NCI-H748 treated with DMSO at 0.1 percent for 48 hours (cell line): ENCODE measurements around the gene SPOPL.

Source experiments
- DNase-seq: peaks from one replicate; lab custom pipeline; 2025; lab: John Stamatoyannopoulos, UW

The SPOPL gene

GRCh38 chr2:138494265-138494966, 7.2 kb upstream of the SPOPL start:
- DNase-seq, result no peak

GRCh38 chr2:138495384-138495783, 6.2 kb upstream of the SPOPL start:
- no peak for DNase-seq

GRCh38 chr2:138496096-138496651, 5.4 kb upstream of the SPOPL start:
- DNase-seq, result no peak

- DNase-seq, result no peak
These were observed 4.3 kb upstream of the SPOPL start for GRCh38 chr2:138497294-138497693.

GRCh38 chr2:138499684-138500083, 1.9 kb upstream of the SPOPL start:
- DNase-seq, result no peak

GRCh38 chr2:138500592-138501424, 762 bp upstream of the SPOPL start:
- DNase-seq, result no peak

- DNase-seq, result peak; percentile 31
These were observed 901 bp downstream of the SPOPL start for GRCh38 chr2:138502255-138503086.

GRCh38 chr2:138503087-138503442, 1.5 kb downstream of the SPOPL start:
- DNase-seq, result no peak

GRCh38 chr2:138503652-138504051, 2.1 kb downstream of the SPOPL start:
- peak; percentile 7 for DNase-seq

GRCh38 chr2:138504092-138504491, 2.5 kb downstream of the SPOPL start:
- no peak for DNase-seq

- no peak for DNase-seq
These were observed 3.1 kb downstream of the SPOPL start for GRCh38 chr2:138504546-138505235.

- peak; percentile 89 for DNase-seq
These were observed 5.7 kb downstream of the SPOPL start for GRCh38 chr2:138507267-138507666.

- DNase-seq, result no peak
These were observed 8.7 kb downstream of the SPOPL start for GRCh38 chr2:138510319-138510718.

GRCh38 chr2:138512672-138513071, 11.1 kb downstream of the SPOPL start:
- DNase-seq, result no peak

- no peak for DNase-seq
These were observed 12.6 kb downstream of the SPOPL start for GRCh38 chr2:138514173-138514572.

GRCh38 chr2:138515092-138515491, 13.5 kb downstream of the SPOPL start:
- DNase-seq, result no peak

GRCh38 chr2:138516030-138516704, 14.6 kb downstream of the SPOPL start:
- no peak for DNase-seq

GRCh38 chr2:138518860-138519259, 17.3 kb downstream of the SPOPL start:
- no peak for DNase-seq

GRCh38 chr2:138521821-138522220, 20.3 kb downstream of the SPOPL start:
- no peak for DNase-seq

GRCh38 chr2:138522556-138522955, 21.0 kb downstream of the SPOPL start:
- no peak for DNase-seq
